ENCODE data around the gene FREY1. TPM values are rescaled to one million over a fixed set of nuclear protein-coding genes. Genes with fewer than 3 reads are reported as not detected.
A peak's percentile ranks its signal among the peaks of the same experiment; 100 is the strongest.

The FREY1 gene
- total and polyA plus RNA-seq, 9 of the 15 experiments (the other 6 are each of a cell fraction or from before 2014, with no cell fraction given) = 0.25 to 1.5 (median 1.1) TPM; not detected in 5

DNA sequence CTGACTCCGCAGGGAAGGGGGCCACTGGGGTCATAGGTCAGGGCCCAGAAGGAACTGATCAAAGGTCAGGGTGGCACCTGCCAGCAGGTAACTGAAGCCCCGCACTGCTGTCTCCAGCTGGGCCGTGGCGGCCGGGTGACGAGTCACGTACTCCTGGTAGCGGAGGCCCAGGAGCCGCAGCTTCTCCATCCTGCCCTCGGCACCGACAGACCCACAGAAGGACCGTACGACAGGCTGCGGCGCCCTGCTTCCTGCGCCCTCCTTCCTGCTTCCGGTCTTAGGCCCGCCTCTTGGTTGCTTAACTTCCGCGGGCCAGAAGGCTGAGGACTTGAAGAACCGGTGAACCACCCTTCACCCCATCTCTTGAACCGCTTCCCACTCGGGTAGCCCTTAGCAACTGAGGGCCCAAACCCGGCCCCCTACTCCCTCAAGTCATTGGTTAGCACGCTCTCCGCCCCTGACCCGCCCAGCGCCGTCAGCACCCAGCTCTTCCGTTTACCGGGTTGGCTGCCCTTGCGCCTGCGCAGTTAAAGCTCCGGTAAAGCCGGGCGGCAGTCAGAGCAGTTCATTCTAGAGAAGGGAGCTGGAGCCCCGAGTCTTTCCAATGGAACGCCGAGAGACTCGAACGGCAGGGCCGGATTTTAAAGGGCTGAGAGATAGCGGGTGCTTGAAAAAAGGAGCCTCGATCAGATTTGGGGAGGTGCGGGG, 10.7 kb upstream of the FREY1 start, which contains the start of gene PEX16 (continued):
- TF ChIP-seq, protein P1, sequence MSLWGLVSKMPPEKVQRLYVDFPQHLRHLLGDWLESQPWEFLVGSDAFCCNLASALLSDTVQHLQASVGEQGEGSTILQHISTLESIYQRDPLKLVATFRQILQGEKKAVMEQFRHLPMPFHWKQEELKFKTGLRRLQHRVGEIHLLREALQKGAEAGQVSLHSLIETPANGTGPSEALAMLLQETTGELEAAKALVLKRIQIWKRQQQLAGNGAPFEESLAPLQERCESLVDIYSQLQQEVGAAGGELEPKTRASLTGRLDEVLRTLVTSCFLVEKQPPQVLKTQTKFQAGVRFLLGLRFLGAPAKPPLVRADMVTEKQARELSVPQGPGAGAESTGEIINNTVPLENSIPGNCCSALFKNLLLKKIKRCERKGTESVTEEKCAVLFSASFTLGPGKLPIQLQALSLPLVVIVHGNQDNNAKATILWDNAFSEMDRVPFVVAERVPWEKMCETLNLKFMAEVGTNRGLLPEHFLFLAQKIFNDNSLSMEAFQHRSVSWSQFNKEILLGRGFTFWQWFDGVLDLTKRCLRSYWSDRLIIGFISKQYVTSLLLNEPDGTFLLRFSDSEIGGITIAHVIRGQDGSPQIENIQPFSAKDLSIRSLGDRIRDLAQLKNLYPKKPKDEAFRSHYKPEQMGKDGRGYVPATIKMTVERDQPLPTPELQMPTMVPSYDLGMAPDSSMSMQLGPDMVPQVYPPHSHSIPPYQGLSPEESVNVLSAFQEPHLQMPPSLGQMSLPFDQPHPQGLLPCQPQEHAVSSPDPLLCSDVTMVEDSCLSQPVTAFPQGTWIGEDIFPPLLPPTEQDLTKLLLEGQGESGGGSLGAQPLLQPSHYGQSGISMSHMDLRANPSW (CRISPR knock-in tag; IDR thresholded peaks at IDR 0.05) = 0 out of 2 replicates have a peak, but pooled peaks have one; percentile 13
- TF ChIP-seq ESRRB (CRISPR knock-in tag; IDR thresholded peaks at IDR 0.05; ENCODE audit: borderline replicate concordance) = no peak
- TF ChIP-seq ZNF316 (IDR thresholded peaks at IDR 0.05) = no peak
- TF ChIP-seq CBX1 (IDR thresholded peaks at IDR 0.05; ENCODE audit: low read depth) = no peak
- no peak for TF ChIP-seq SMAD2 (IDR thresholded peaks at IDR 0.05; ENCODE audit: low read depth, low read length)
- TF ChIP-seq HEY1 (CRISPR knock-in tag; IDR thresholded peaks at IDR 0.05; ENCODE audit: borderline replicate concordance) = no peak
- no peak for TF ChIP-seq WHSC1 (IDR thresholded peaks at IDR 0.05; ENCODE audit: low read length)
- TF ChIP-seq, protein P2, sequence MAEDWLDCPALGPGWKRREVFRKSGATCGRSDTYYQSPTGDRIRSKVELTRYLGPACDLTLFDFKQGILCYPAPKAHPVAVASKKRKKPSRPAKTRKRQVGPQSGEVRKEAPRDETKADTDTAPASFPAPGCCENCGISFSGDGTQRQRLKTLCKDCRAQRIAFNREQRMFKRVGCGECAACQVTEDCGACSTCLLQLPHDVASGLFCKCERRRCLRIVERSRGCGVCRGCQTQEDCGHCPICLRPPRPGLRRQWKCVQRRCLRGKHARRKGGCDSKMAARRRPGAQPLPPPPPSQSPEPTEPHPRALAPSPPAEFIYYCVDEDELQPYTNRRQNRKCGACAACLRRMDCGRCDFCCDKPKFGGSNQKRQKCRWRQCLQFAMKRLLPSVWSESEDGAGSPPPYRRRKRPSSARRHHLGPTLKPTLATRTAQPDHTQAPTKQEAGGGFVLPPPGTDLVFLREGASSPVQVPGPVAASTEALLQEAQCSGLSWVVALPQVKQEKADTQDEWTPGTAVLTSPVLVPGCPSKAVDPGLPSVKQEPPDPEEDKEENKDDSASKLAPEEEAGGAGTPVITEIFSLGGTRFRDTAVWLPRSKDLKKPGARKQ (CRISPR knock-in tag; IDR thresholded peaks at IDR 0.05) = no peak
- TF ChIP-seq CREB1 (IDR thresholded peaks at IDR 0.05) = no peak
- 0 out of 2 replicates have a peak, but pooled peaks have one; percentile 51 for TF ChIP-seq CREB1 (CRISPR knock-in tag; IDR thresholded peaks at IDR 0.05)
- TF ChIP-seq, protein P3, sequence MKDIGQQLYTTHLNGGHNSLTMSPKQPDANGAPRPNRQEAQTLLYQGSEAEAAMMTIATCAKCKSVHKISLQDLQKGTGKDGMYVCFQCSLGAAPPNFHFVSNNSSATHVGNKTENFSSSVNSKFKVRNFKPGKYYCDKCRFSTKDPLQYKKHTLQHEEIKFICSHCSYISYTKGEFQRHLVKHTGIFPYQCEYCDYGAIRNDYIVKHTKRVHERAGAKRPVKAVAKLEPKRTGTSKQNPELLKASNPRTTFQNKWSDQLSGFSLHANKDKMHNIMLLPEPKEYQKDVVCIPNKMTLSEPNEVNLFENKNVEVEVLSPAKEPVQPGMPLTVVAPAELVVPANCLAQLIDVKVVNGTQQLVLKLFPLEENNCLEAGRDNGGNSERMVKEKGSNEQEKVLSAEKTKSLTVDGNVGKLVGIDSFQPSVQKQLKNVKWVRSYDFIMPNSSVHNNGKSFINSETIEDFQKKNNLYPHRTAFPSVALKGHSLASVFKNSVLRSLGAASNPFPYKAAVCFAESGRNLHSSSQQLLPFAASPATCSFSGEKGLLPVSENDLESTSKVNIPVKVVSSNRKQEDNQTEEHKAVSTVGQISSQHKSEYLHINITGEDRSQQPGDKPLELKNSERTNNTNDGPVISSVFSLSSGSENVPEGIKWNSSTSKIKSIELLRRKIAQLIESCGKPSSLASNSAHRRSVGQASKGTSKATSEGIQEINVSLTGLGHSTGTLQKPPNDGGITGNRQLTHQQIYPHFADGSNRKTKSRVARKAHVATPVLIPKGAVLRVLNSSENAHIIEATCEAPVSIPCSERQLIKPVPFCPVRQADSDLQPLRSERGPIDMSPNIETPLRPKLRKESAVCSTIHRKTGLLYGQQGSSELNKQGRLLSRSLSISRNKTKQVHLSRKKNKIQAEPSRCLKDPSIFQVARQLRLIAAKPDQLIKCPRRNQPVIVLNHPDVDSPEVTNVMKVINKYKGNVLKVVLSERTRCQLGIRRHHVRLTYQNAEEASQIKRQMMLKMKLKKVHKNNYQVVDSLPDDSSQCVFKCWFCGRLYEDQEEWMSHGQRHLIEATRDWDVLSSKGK (CRISPR knock-in tag; IDR thresholded peaks at IDR 0.05) = no peak
- TF ChIP-seq PTTG1 (tag; IDR thresholded peaks at IDR 0.05; ENCODE audit: low read depth) = no peak
- TF ChIP-seq, protein P4, sequence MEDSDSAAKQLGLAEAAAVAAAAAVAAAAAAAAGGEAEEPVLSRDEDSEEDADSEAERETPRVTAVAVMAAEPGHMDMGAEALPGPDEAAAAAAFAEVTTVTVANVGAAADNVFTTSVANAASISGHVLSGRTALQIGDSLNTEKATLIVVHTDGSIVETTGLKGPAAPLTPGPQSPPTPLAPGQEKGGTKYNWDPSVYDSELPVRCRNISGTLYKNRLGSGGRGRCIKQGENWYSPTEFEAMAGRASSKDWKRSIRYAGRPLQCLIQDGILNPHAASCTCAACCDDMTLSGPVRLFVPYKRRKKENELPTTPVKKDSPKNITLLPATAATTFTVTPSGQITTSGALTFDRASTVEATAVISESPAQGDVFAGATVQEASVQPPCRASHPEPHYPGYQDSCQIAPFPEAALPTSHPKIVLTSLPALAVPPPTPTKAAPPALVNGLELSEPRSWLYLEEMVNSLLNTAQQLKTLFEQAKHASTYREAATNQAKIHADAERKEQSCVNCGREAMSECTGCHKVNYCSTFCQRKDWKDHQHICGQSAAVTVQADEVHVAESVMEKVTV (CRISPR knock-in tag; IDR thresholded peaks at IDR 0.05) = no peak
- TF ChIP-seq L3MBTL2 (IDR thresholded peaks at IDR 0.05) = peak; percentile 86
- no peak for TF ChIP-seq FOXJ2 (tag; IDR thresholded peaks at IDR 0.05)
- no peak for TF ChIP-seq CBX3 (IDR thresholded peaks at IDR 0.05; ENCODE audit: borderline replicate concordance in 1 of 2, low read length in 2 of 2)
- TF ChIP-seq KAT2B (IDR thresholded peaks at IDR 0.05; ENCODE audit: low read depth, low read length) = no peak
- no peak for TF ChIP-seq ZNF282 (CRISPR knock-in tag; IDR thresholded peaks at IDR 0.05)
- TF ChIP-seq HNRNPK (IDR thresholded peaks at IDR 0.05; ENCODE audit: low read depth, low read length, poor library complexity, severe bottlenecking) = no peak

Measured in K562 (cell line).